A673 (cell line): Measurements from ENCODE around the gene SLIT3.

Experiments
- EZH2 ChIP-seq: fragments of 200-600 bp; sonication (generic); IDR thresholded peaks from 2 replicates; pipeline ENCODE4 v1.6.1; 2017; ENCODE audit warnings: borderline replicate concordance, low read depth, mild to moderate bottlenecking, mixed read lengths, antibody characterized with exemption, low read length; ENCODE audit not compliant: poor library complexity, severe bottlenecking
- TF ChIP-seq, protein P1 (sequence below): fragments of 300-800, 200-600 bp; sonication (generic); conservative IDR thresholded peaks from 2 replicates; pipeline ENCODE4 v1.5.1; 2017; ENCODE audit warnings: low read depth, mild to moderate bottlenecking, antibody characterized with exemption, low read length, moderate library complexity, mixed read lengths

DNA sequence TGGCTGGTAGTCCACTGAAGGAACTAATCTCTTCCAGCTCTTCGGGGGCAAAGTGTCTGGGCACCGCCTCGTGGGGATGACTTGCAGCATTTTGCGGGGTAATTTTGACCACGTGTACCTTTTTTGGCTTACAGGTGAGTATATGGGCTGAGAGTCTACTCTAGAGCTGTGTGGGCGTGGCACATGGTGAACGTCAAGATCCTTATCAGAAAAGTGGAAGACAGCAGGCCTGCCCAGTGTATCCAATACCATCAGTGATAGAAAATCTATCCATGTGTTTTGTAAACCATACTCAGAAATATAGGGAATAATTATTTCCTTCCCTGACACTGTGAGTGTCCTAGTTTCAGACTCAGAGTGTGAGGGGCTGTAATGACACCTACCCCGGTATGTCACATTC is 148.5 kb downstream of the SLIT3 start:
- TF ChIP-seq, protein P1, sequence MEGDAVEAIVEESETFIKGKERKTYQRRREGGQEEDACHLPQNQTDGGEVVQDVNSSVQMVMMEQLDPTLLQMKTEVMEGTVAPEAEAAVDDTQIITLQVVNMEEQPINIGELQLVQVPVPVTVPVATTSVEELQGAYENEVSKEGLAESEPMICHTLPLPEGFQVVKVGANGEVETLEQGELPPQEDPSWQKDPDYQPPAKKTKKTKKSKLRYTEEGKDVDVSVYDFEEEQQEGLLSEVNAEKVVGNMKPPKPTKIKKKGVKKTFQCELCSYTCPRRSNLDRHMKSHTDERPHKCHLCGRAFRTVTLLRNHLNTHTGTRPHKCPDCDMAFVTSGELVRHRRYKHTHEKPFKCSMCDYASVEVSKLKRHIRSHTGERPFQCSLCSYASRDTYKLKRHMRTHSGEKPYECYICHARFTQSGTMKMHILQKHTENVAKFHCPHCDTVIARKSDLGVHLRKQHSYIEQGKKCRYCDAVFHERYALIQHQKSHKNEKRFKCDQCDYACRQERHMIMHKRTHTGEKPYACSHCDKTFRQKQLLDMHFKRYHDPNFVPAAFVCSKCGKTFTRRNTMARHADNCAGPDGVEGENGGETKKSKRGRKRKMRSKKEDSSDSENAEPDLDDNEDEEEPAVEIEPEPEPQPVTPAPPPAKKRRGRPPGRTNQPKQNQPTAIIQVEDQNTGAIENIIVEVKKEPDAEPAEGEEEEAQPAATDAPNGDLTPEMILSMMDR = no peak
- TF ChIP-seq EZH2 = no peak
